ENCODE results near the gene OLIG2. TPM values are rescaled to one million over a fixed set of nuclear protein-coding genes. Genes with fewer than 3 reads are reported as not detected.

OLIG2 gene
- total RNA-seq, 1 experiment from 2014 or later, result 0.79 TPM

GRCh38 chr21:33015096-33015495, 10.6 kb upstream of the OLIG2 start:
- no peak for TF ChIP-seq HMGA2 (CRISPR knock-in tag; IDR thresholded peaks at IDR 0.05)
- TF ChIP-seq FOXP4 (CRISPR knock-in tag; IDR thresholded peaks at IDR 0.05), result no peak
- no peak for TF ChIP-seq ZBTB21 (CRISPR knock-in tag; IDR thresholded peaks at IDR 0.05; ENCODE audit: borderline replicate concordance)
- no peak for TF ChIP-seq EMX1 (CRISPR knock-in tag; IDR thresholded peaks at IDR 0.05)
- TF ChIP-seq ATF3 (CRISPR knock-in tag; conservative IDR thresholded peaks at IDR 0.05), result no peak
- TF ChIP-seq ATF2 (CRISPR knock-in tag; IDR thresholded peaks at IDR 0.05; ENCODE audit: borderline replicate concordance, low read depth), result no peak
- no peak for TF ChIP-seq ELF4 (CRISPR knock-in tag; IDR thresholded peaks at IDR 0.05; ENCODE audit: low read depth)
- TF ChIP-seq PRDM15 (CRISPR knock-in tag; IDR thresholded peaks at IDR 0.05), result no peak
- TF ChIP-seq ZNF219 (CRISPR knock-in tag; IDR thresholded peaks at IDR 0.05; ENCODE audit: borderline replicate concordance), result no peak
- TF ChIP-seq ZNF671 (CRISPR knock-in tag; IDR thresholded peaks at IDR 0.05), result no peak
- TF ChIP-seq ZSCAN18 (CRISPR knock-in tag; IDR thresholded peaks at IDR 0.05), result no peak
- Mint-ChIP-seq H3K27me3 (ENCODE audit: low read depth) (peaks cover 69% of the 10 kb centered on the region), H3K4me3 (no peak overlapping the region), H3K27ac (no peak overlapping the region), H3K4me1 (peaks cover 10% of the 10 kb centered on the region), H3K9me3 (peaks cover 17% of the 10 kb centered on the region), H3K36me3 (no peaks in the 10 kb centered on the region)
- ATAC-seq, result no peak
- CTCF ChIA-PET, result no interaction called here
- no peak for DNase-seq (ENCODE audit: low spot score)
- POLR2A ChIA-PET, result no interaction called here

- H3K27me3 Mint-ChIP-seq (ENCODE audit: low read depth), result peaks cover 75% of the 10 kb centered on the region
- peaks cover 15% of the 10 kb centered on the region for H3K4me1 Mint-ChIP-seq
- no peak for DNase-seq (ENCODE audit: low spot score)
- ATAC-seq, result no peak
- ChIA-PET CTCF (no interaction called here), POLR2A (interaction anchor here (0.6 kb wide), 1 partner anchor 129 kb away, joined by 4 read pairs; no protein-coding TSS in a partner anchor)
- TF ChIP-seq FOXJ3 (CRISPR knock-in tag; IDR thresholded peaks at IDR 0.05; ENCODE audit: borderline replicate concordance) (no peak), ZBTB21 (CRISPR knock-in tag; IDR thresholded peaks at IDR 0.05; ENCODE audit: borderline replicate concordance) (no peak)
- H3K36me3 Mint-ChIP-seq, result no peaks in the 10 kb centered on the region
- peaks cover 17% of the 10 kb centered on the region for H3K9me3 Mint-ChIP-seq
- no peak overlapping the region for H3K27ac Mint-ChIP-seq
- H3K4me3 Mint-ChIP-seq, result no peak overlapping the region
Measured at GRCh38 chr21:33015756-33016155, 10.0 kb upstream of the OLIG2 start.
